Measurements from ENCODE around the gene HOXC6. TPM values are rescaled to one million over a fixed set of nuclear protein-coding genes. Genes with fewer than 3 reads are reported as not detected.

Gene HOXC6
- total and polyA plus RNA-seq, 4 donors: 6.6 to 114 (median 60.4) TPM

DNA sequence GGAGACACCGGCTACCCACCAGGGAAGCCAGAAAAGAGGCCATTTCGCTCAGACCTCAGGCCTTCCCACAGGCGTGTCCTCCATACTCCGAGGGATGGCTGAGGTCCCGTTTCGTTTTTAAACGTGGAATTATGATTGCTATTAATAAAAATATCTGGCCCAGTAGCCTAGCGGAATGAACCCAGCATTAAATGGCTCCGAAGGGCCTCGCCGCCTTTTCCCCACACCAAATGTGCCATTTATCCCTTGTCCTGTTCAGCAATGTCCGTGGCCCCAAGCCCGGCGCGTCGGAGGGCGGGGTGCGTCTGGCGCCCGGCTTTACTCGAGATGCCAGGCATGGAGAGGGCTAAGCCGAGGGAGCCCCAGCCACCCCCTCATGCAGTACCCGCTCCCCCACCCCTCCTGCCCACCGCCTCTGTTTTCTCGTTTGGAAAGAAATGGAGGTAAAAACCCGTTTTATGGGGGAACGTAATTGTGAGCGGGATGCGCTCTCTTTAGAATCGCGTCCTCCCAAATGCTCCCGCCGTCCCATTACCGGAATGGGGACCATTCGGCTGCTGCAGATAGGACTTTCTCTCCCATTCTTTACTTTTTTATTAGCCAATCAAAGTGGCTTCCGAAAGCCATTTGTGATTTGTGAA lies 13.7 kb upstream of the HOXC6 start:
- Histone ChIP-seq H3K9me3 (ENCODE audit: control insufficient read depth, insufficient read depth, low read length) (no peaks in the 10 kb centered on the region), H3K27ac (ENCODE audit: low read depth, low read length) (peak overlapping the region; percentile 100)

DNA sequence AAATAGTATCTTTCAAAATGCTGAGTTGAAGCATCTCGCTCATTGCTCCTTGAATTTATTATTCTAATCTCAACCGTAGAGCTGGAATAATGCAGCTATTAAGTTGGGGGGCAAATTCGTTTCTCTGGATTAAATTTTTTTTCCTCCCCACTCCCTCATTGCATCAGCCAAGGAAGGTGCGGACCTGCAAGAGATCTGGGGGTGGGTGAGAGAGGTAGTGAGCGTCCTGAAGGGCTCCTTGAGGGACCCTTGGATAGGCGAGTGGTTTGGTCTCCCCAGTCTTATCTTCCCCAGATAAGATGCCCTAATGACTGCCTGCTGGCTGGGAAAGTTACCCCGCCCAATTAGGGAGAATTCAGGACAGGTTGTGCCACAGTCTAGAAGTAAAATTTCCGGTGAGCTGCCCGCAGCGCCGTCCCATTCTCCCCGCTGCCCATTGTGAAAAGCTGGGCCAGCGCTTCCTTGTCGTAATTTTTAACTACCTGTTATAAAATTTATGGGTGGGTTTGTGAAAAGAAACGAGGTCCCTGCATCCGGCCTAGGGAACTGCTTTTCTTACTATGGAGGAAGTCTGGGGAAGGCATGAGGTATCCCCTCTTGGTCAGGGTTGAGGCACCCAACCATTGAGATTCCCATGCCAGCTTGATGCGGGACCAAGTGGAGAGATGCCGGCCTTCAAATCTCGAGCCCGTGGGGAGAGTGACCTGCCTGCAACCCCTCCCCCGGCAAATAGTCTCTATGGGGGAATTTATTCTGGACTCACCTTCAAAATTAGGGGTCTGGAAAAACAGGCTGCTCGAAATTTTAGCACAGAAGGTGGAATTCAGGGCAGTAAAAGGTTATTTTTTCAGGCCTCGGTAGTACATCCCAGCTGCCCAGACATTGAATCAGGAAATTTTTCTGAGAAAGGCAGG lies 13.0 kb upstream of the HOXC6 start:
- Histone ChIP-seq H3K36me3 (ENCODE audit: control insufficient read depth, insufficient read depth, low read length) (no peaks in the 10 kb centered on the region), H3K4me3 (ENCODE audit: low read depth, low read length) (peak overlapping the region; percentile 47), H3K9me3 (ENCODE audit: control insufficient read depth, insufficient read depth, low read length) (no peaks in the 10 kb centered on the region), H3K27ac (ENCODE audit: low read depth, low read length) (peak overlapping the region; percentile 100), H3K4me1 (ENCODE audit: control insufficient read depth, insufficient read depth, low read length) (peaks cover 76% of the 10 kb centered on the region), H3K27me3 (ENCODE audit: control insufficient read depth, insufficient read depth, low read length) (peaks cover 2% of the 10 kb centered on the region)
- 40% methylated on average over 7 of the region's 23 CpGs for WGBS (ENCODE audit: insufficient coverage)
- DNase-seq (ENCODE audit: low read depth in 4 of 6, low spot score in 6 of 6): peak in 1 of 6 donors; percentile 69

More for the DNA sequence above, 13.7 kb upstream of the HOXC6 start:
- 7% methylated on average over 16 of the region's 36 CpGs for WGBS (ENCODE audit: insufficient coverage)
- peaks cover 2% of the 10 kb centered on the region for H3K27me3 ChIP-seq (ENCODE audit: control insufficient read depth, insufficient read depth, low read length)
- peak overlapping the region; percentile 47 for H3K4me3 ChIP-seq (ENCODE audit: low read depth, low read length)
- no peak for DNase-seq (ENCODE audit: low read depth in 4 of 6, low spot score in 6 of 6)
- H3K36me3 ChIP-seq (ENCODE audit: control insufficient read depth, insufficient read depth, low read length): no peaks in the 10 kb centered on the region
- H3K4me1 ChIP-seq (ENCODE audit: control insufficient read depth, insufficient read depth, low read length): peaks cover 76% of the 10 kb centered on the region

DNA sequence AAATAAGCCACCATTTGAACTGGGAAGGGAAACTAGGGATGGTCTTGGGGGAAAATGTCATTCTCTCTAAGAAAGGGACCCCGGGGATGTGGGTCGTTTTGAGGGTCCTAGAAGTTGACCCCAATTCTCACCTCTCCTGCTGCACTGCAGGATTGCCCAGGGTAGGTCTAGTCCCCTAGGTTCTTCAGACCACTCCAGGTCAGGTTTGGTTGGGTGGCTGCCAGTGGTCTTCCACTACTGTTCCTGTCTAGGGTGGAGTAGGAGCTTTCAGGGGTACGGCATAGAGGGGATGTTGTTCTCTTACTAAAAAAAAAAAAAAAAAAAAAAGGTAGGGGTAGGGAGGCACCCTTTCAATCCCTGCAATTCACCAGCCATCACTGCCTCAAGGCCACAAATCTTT lies 12.2 kb upstream of the HOXC6 start:
- peak overlapping the region; percentile 88 for H3K4me3 ChIP-seq (ENCODE audit: low read depth, low read length)

DNA sequence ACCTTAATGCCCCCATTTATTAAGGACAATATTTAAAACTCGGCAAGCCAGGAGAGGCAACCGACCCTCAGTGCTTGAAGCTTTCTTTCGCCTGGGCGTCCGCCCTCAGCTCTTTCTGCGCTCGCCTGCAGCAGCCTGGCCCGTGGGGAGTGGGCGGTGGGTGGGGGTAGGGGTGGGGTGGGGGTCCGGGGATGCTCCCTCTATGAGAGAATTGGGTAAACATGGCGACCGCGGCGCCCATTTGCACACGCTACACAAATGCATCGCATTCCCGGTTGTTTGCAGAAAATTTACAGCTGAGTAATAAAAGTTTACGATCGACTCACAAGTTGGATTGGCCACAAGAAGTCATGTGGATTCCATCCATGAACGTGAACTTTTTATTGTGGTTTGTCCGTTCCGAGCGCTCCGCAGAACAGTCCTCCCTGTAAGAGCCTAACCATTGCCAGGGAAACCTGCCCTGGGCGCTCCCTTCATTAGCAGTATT lies 11.7 kb upstream of the HOXC6 start:
- no peaks in the 10 kb centered on the region for H3K9me3 ChIP-seq (ENCODE audit: control insufficient read depth, insufficient read depth, low read length)
- peak overlapping the region; percentile 100 for H3K27ac ChIP-seq (ENCODE audit: low read depth, low read length)
- H3K4me3 ChIP-seq (ENCODE audit: low read depth, low read length): peak overlapping the region; percentile 88
- peaks cover 84% of the 10 kb centered on the region for H3K4me1 ChIP-seq (ENCODE audit: control insufficient read depth, insufficient read depth, low read length)
- DNase-seq (ENCODE audit: low read depth in 4 of 6, low spot score in 6 of 6): peak in 3 of 6 donors; percentile 77 to 94 (median 80)
- H3K27me3 ChIP-seq (ENCODE audit: control insufficient read depth, insufficient read depth, low read length): peaks cover 2% of the 10 kb centered on the region
- H3K36me3 ChIP-seq (ENCODE audit: control insufficient read depth, insufficient read depth, low read length): no peaks in the 10 kb centered on the region
- WGBS (ENCODE audit: insufficient coverage): 2% methylated on average over 13 of the region's 25 CpGs

More for the DNA sequence above, 12.2 kb upstream of the HOXC6 start:
- Histone ChIP-seq H3K27me3 (ENCODE audit: control insufficient read depth, insufficient read depth, low read length) (peaks cover 2% of the 10 kb centered on the region), H3K27ac (ENCODE audit: low read depth, low read length) (peak overlapping the region; percentile 100), H3K4me1 (ENCODE audit: control insufficient read depth, insufficient read depth, low read length) (peaks cover 81% of the 10 kb centered on the region), H3K36me3 (ENCODE audit: control insufficient read depth, insufficient read depth, low read length) (no peaks in the 10 kb centered on the region), H3K9me3 (ENCODE audit: control insufficient read depth, insufficient read depth, low read length) (no peaks in the 10 kb centered on the region)
- DNase-seq (ENCODE audit: low read depth in 4 of 6, low spot score in 6 of 6): no peak
- 15% methylated on average over 2 of the region's 3 CpGs for WGBS (ENCODE audit: insufficient coverage)

DNA sequence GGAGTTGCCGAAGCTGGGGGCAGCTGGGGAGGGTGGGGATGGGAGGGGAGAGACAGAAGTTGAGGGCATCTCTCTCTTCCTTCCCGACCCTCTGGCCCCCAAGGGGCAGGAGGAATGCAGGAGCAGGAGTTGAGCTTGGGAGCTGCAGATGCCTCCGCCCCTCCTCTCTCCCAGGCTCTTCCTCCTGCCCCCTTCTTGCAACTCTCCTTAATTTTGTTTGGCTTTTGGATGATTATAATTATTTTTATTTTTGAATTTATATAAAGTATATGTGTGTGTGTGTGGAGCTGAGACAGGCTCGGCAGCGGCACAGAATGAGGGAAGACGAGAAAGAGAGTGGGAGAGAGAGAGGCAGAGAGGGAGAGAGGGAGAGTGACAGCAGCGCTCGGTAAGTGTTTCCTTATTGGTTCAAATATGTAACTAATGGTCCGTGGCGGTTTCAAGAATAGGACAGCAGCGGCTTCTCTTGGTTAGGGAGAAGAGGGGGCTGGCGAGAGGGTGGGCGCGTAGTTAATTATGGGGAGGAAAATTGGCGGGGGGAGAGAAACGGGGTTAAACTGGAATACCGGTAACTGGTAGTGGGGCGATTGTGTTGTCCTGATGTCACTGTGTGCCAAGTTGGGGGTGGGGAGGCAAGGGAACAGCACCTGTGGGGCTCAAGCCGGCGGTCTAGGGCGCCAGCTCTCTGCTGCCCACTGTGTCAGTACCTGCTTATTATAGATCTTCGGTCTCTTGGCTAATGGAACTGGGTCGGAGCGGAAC lies 11.0 kb upstream of the HOXC6 start:
- peaks cover 2% of the 10 kb centered on the region for H3K27me3 ChIP-seq (ENCODE audit: control insufficient read depth, insufficient read depth, low read length)
- H3K4me1 ChIP-seq (ENCODE audit: control insufficient read depth, insufficient read depth, low read length): peaks cover 88% of the 10 kb centered on the region
- H3K27ac ChIP-seq (ENCODE audit: low read depth, low read length): peak overlapping the region; percentile 100
- H3K4me3 ChIP-seq (ENCODE audit: low read depth, low read length): peak overlapping the region; percentile 88
- WGBS (ENCODE audit: insufficient coverage): 1% methylated on average over 21 of the region's 24 CpGs
- peak in 1 of 6 donors; percentile 88 for DNase-seq (ENCODE audit: low read depth in 4 of 6, low spot score in 6 of 6)
- H3K36me3 ChIP-seq (ENCODE audit: control insufficient read depth, insufficient read depth, low read length): no peaks in the 10 kb centered on the region
- H3K9me3 ChIP-seq (ENCODE audit: control insufficient read depth, insufficient read depth, low read length): no peaks in the 10 kb centered on the region

DNA sequence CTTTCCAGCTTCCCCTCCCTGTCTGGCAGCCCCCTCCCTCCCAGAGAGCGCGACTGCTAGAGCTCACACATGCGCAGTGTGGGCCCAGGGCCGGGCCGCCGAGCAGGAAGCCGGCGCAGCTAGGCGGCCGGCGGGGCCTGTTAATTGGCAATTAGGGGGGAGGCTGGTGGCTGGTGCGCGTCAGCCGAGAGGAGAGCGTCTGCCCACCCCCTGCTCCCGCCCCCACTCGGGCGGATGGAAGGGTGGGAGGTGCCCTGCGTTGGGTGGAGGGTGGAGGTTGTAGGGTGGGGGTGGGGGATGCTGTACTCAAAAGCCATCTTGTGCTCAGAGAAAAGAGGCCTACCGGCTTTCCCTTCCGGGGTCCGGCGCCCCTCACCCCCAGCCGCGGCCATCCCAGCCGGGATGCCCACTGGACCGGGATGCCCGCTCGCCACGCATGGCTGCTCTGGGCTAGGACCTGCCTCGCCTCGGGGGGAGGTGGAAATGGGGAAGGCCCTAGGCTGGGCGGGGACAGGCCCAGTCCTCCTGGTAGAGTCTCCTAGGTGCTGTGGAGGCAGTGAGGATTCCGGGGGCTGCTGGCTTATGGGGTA lies 10.3 kb upstream of the HOXC6 start:
- H3K4me3 ChIP-seq (ENCODE audit: low read depth, low read length): peak overlapping the region; percentile 88
- H3K9me3 ChIP-seq (ENCODE audit: control insufficient read depth, insufficient read depth, low read length): no peaks in the 10 kb centered on the region
- H3K4me1 ChIP-seq (ENCODE audit: control insufficient read depth, insufficient read depth, low read length): peaks cover 89% of the 10 kb centered on the region
- H3K36me3 ChIP-seq (ENCODE audit: control insufficient read depth, insufficient read depth, low read length): no peaks in the 10 kb centered on the region
- WGBS (ENCODE audit: insufficient coverage): 1% methylated on average over 22 of the region's 34 CpGs
- peak in 5 of 6 donors; percentile 84 to 97 (median 89) for DNase-seq (ENCODE audit: low read depth in 4 of 6, low spot score in 6 of 6)
- H3K27me3 ChIP-seq (ENCODE audit: control insufficient read depth, insufficient read depth, low read length): peaks cover 2% of the 10 kb centered on the region
- H3K27ac ChIP-seq (ENCODE audit: low read depth, low read length): peak overlapping the region; percentile 100

DNA sequence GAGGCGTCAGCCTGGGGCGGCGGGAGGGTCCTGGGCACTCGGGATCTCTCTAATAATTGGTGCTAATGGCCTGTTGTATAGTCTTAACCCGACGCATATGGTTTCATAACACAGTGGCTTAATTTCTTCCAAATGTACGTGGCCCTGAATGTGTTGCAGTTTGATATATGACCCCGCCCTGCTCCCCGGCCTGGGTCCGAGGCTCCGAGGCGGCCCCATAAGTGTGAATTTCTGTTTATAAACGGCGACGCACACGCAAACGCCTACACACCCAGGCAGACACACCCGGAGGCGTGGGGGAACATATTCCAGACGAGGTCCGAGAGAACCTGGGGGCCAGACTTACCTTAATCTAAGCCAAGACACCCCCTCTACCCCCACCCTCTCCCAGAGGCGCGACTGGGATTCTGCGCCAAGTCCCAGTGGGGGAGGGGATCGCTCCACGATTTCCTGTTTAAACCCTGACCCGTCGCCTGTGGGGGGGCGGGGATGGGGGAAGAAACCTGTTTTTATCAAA lies 9.7 kb upstream of the HOXC6 start:
- Histone ChIP-seq H3K27me3 (ENCODE audit: control insufficient read depth, insufficient read depth, low read length) (peaks cover 2% of the 10 kb centered on the region), H3K4me1 (ENCODE audit: control insufficient read depth, insufficient read depth, low read length) (peaks cover 89% of the 10 kb centered on the region), H3K9me3 (ENCODE audit: control insufficient read depth, insufficient read depth, low read length) (no peaks in the 10 kb centered on the region), H3K27ac (ENCODE audit: low read depth, low read length) (peak overlapping the region; percentile 100), H3K36me3 (ENCODE audit: control insufficient read depth, insufficient read depth, low read length) (no peaks in the 10 kb centered on the region), H3K4me3 (ENCODE audit: low read depth, low read length) (peak overlapping the region; percentile 88)
- DNase-seq (ENCODE audit: low read depth in 4 of 6, low spot score in 6 of 6): peak in 1 of 6 donors; percentile 61
- 25% methylated on average over 15 of the region's 29 CpGs for WGBS (ENCODE audit: insufficient coverage)

DNA sequence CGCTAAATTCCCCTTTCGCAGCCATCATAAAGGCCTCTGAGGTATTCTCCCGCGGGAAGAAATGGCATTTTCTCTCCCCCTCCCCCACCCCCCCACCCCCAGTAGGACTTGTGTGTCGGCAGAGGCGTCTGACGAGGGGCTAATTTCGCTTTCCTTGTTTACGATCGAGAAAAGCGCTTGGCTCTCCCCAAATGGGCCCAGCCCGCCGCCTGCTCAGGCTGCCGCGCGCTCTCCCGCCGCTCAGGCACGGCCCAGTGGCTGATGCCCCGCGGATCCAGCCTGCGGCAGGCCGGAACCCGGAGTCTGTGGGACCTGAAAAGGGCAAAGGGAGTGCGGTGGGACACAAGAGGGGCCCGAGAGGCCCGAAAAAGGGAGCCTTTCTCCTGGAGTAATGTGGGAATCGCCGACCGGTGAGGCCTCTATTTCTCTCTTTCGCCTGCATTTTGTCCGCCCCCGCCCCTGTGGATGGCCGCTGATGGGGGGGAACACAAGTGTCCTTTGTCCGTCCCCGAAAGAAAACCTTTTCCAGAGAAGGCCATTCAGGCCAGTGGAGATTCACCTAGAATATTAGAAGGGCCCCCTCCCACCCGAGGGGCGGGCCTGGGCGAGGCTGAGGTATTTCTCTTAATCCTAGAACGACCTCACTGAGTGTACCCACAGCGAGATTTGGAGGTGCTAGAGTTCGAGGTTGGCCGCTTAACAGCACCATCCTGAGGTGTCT lies 9.0 kb upstream of the HOXC6 start:
- Histone ChIP-seq H3K4me3 (ENCODE audit: low read depth, low read length) (peak overlapping the region; percentile 88), H3K27ac (ENCODE audit: low read depth, low read length) (peak overlapping the region; percentile 100), H3K4me1 (ENCODE audit: control insufficient read depth, insufficient read depth, low read length) (peaks cover 89% of the 10 kb centered on the region), H3K27me3 (ENCODE audit: control insufficient read depth, insufficient read depth, low read length) (no peaks in the 10 kb centered on the region), H3K36me3 (ENCODE audit: control insufficient read depth, insufficient read depth, low read length) (no peaks in the 10 kb centered on the region), H3K9me3 (ENCODE audit: control insufficient read depth, insufficient read depth, low read length) (no peaks in the 10 kb centered on the region)
- DNase-seq (ENCODE audit: low read depth in 4 of 6, low spot score in 6 of 6): peak in 1 of 6 donors; percentile 78
- WGBS (ENCODE audit: insufficient coverage): 11% methylated on average over 31 of the region's 43 CpGs

All from spinal cord (tissue), 10 donors.